GM12892 (cell line): ENCODE measurements around the gene STX17.

ENCODE experiments used
- POLR2A ChIP-seq: IDR thresholded peaks from 2 replicates; pipeline ENCODE4 v1.6.1; 2011; ENCODE audit warnings: low read depth, low read length, control low read depth
- POLR2AphosphoS5 ChIP-seq: IDR thresholded peaks from 2 replicates; pipeline ENCODE4 v1.6.1; 2011; ENCODE audit warnings: low read depth, low read length, control low read depth
- TAF1 ChIP-seq: IDR thresholded peaks from 2 replicates; pipeline ENCODE4 v1.6.1; 2011; ENCODE audit warnings: low read depth, mild to moderate bottlenecking, control low read depth, low read length, borderline replicate concordance

DNA sequence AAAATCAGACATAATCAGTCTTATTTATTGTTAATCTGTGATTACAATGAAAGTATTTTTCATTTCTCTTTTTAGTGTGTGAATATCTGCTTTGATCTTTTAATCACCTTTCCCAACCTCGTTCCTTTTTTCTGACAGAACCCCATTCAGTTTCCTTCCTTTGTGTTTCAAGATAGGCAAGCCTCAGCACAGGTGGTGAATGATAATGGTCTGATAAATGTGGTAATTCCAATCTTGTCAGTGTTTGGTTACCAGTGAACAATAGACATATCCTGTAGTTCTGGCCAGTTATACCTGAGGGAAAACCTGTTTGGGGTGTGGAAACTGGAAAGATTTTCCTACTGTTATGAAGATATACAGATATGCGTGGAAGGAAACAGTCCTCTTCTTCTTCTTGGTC, 13.5 kb downstream of the STX17 start:
- no peak for TF ChIP-seq POLR2A
- no peak for TF ChIP-seq POLR2AphosphoS5
- no peak for TF ChIP-seq TAF1
